Mesendoderm (in vitro differentiated cells): Measurements from ENCODE around the gene NNMT.
"Not testable (repeated sequence)": the region's sequence is repeated elsewhere in the genome, so short reads cannot be mapped to it uniquely, and the experiment has no call there.

Experiments used
- DNase-seq: peaks from one replicate; pipeline ENCODE4 v3.0.0; 2013
- H2AK5ac ChIP-seq: 2 replicates; pipeline ENCODE4 v1.6.1; 2013; ENCODE audit warnings: low read length, inconsistent platforms
- H2BK120ac ChIP-seq: 2 replicates; pipeline ENCODE4 v1.6.1; 2013; ENCODE audit warnings: low read depth, mild to moderate bottlenecking, low read length, moderate library complexity, mixed read lengths
- H2BK15ac ChIP-seq: replicated peaks from 2 replicates; pipeline ENCODE4 v1.6.1; 2013; ENCODE audit warnings: low read depth, mild to moderate bottlenecking, moderate library complexity
- H2BK5ac ChIP-seq: 2 replicates; pipeline ENCODE4 v1.6.1; 2013; ENCODE audit warnings: low read length, inconsistent platforms
- H3K18ac ChIP-seq: 2 replicates; pipeline ENCODE4 v1.6.1; 2013; ENCODE audit warnings: mild to moderate bottlenecking, low read length, mixed read lengths
- H3K23ac ChIP-seq: one replicate; pipeline ENCODE4 v1.6.1; 2013; ENCODE audit warnings: low read length
- H3K27ac ChIP-seq: 2 replicates; pipeline ENCODE4 v1.5.1; 2013; ENCODE audit warnings: low read depth, mild to moderate bottlenecking, inconsistent platforms, low read length, moderate library complexity
- H3K27me3 ChIP-seq: 2 replicates; pipeline ENCODE4 v1.6.1; 2013; ENCODE audit warnings: low read length, control low read depth, mild to moderate bottlenecking, inconsistent platforms; ENCODE audit not compliant: insufficient read depth, poor library complexity
- H3K36me3 ChIP-seq: 2 replicates; pipeline ENCODE4 v1.6.1; 2013; ENCODE audit warnings: low read length, inconsistent platforms; ENCODE audit not compliant: control insufficient read depth, insufficient read depth
- H3K4ac ChIP-seq: one replicate; pipeline ENCODE4 v1.6.1; 2013; ENCODE audit warnings: low read depth, mild to moderate bottlenecking, low read length, moderate library complexity
- H3K4me1 ChIP-seq: 2 replicates; pipeline ENCODE4 v1.6.1; 2013; ENCODE audit warnings: low read depth, low read length, inconsistent platforms; ENCODE audit not compliant: control insufficient read depth
- H3K4me2 ChIP-seq: 2 replicates; pipeline ENCODE4 v1.6.1; 2013; ENCODE audit warnings: low read length
- H3K4me3 ChIP-seq: 2 replicates; pipeline ENCODE4 v1.5.1; 2013; ENCODE audit warnings: mild to moderate bottlenecking, low read length
- H3K56ac ChIP-seq: one replicate; pipeline ENCODE4 v1.6.1; 2013; ENCODE audit warnings: low read length
- H3K79me1 ChIP-seq: 2 replicates; pipeline ENCODE4 v1.6.1; 2013; ENCODE audit warnings: low read length, inconsistent platforms
- H3K79me2 ChIP-seq: 2 replicates; pipeline ENCODE4 v1.6.1; 2013; ENCODE audit warnings: mild to moderate bottlenecking, low read length; ENCODE audit not compliant: control insufficient read depth, insufficient read depth
- H3K9ac ChIP-seq: 2 replicates; pipeline ENCODE4 v1.6.1; 2013; ENCODE audit warnings: low read length, inconsistent platforms
- H4K5ac ChIP-seq: one replicate; pipeline ENCODE4 v1.6.1; 2013; ENCODE audit warnings: low read length
- H4K8ac ChIP-seq: one replicate; pipeline ENCODE4 v1.6.1; 2013; ENCODE audit warnings: low read depth, mild to moderate bottlenecking, control low read depth, low read length, moderate library complexity
- WGBS: extraction: QIAGEN DNeasy Blood & Tissue Kit; methylation state at CpG from one replicate; pipeline ENCODE4 v1.1.7; 2013; ENCODE audit warnings: low lambda C conversion rate, missing lambda C conversion rate; ENCODE audit not compliant: insufficient coverage; ENCODE audit errors: extremely low coverage; 5-methylcytosine and 5-hydroxymethylcytosine counted together

NNMT gene

GRCh38 chr11:114322934-114323333, 26.7 kb downstream of the NNMT start:
- Histone ChIP-seq H2AK5ac (no peak overlapping the region), H3K27ac (no peak overlapping the region)
- no CpG with 5 or more reads among the region's 2 CpGs for WGBS

GRCh38 chr11:114326151-114326550, 30.0 kb downstream of the NNMT start:
- H2BK5ac ChIP-seq, result no peak overlapping the region
- no peak overlapping the region for H2BK120ac ChIP-seq
- WGBS, result no CpG with 5 or more reads among the region's 4 CpGs
- no peaks in the 10 kb centered on the region for H3K27me3 ChIP-seq
- H3K23ac ChIP-seq, result no peak overlapping the region
- H3K36me3 ChIP-seq, result no peaks in the 10 kb centered on the region
- no peaks in the 10 kb centered on the region for H3K79me1 ChIP-seq
- H3K4ac ChIP-seq, result no peak overlapping the region
- H2AK5ac ChIP-seq, result no peak overlapping the region
- H3K4me2 ChIP-seq, result no peak overlapping the region
- no peaks in the 10 kb centered on the region for H3K79me2 ChIP-seq
- no peak for DNase-seq
- no peak overlapping the region for H3K27ac ChIP-seq
- no peak overlapping the region for H3K4me3 ChIP-seq
- H3K4me1 ChIP-seq, result no peaks in the 10 kb centered on the region
- no peak overlapping the region for H4K5ac ChIP-seq
- H2BK15ac ChIP-seq, result no peak overlapping the region
- H3K18ac ChIP-seq, result no peak overlapping the region
- H3K56ac ChIP-seq, result no peak overlapping the region
- H3K9ac ChIP-seq, result no peak overlapping the region
- no peak overlapping the region for H4K8ac ChIP-seq

More at GRCh38 chr11:114322934-114323333, 26.7 kb downstream of the NNMT start:
- no peaks in the 10 kb centered on the region for H3K79me1 ChIP-seq
- H3K27me3 ChIP-seq, result no peaks in the 10 kb centered on the region
- H3K4me1 ChIP-seq, result no peaks in the 10 kb centered on the region
- H3K36me3 ChIP-seq, result no peaks in the 10 kb centered on the region
- no peak overlapping the region for H3K4me3 ChIP-seq
- H3K4ac ChIP-seq, result no peak overlapping the region
- no peak for DNase-seq
- H4K8ac ChIP-seq, result no peak overlapping the region
- no peaks in the 10 kb centered on the region for H3K79me2 ChIP-seq
- no peak overlapping the region for H2BK15ac ChIP-seq
- H3K23ac ChIP-seq, result no peak overlapping the region
- H2BK5ac ChIP-seq, result no peak overlapping the region
- H3K4me2 ChIP-seq, result no peak overlapping the region
- H3K18ac ChIP-seq, result no peak overlapping the region
- H3K56ac ChIP-seq, result no peak overlapping the region
- no peak overlapping the region for H4K5ac ChIP-seq
- H2BK120ac ChIP-seq, result no peak overlapping the region
- no peak overlapping the region for H3K9ac ChIP-seq

GRCh38 chr11:114326776-114327175, 30.6 kb downstream of the NNMT start:
- DNase-seq, result no peak
- no peaks in the 10 kb centered on the region for H3K4me1 ChIP-seq
- no peaks in the 10 kb centered on the region for H3K27me3 ChIP-seq
- no peak overlapping the region for H3K27ac ChIP-seq
- H2AK5ac ChIP-seq, result no peak overlapping the region
- no peak overlapping the region for H3K4ac ChIP-seq
- H3K79me2 ChIP-seq, result no peaks in the 10 kb centered on the region
- no peak overlapping the region for H4K5ac ChIP-seq
- no peak overlapping the region for H2BK120ac ChIP-seq
- H3K9ac ChIP-seq, result no peak overlapping the region
- no peak overlapping the region for H3K56ac ChIP-seq
- no peak overlapping the region for H3K4me3 ChIP-seq
- no peaks in the 10 kb centered on the region for H3K36me3 ChIP-seq
- no peak overlapping the region for H4K8ac ChIP-seq
- no CpG with 5 or more reads among the region's 2 CpGs for WGBS
- H3K23ac ChIP-seq, result no peak overlapping the region
- no peak overlapping the region for H2BK15ac ChIP-seq
- no peak overlapping the region for H3K18ac ChIP-seq
- no peaks in the 10 kb centered on the region for H3K79me1 ChIP-seq
- no peak overlapping the region for H3K4me2 ChIP-seq
- H2BK5ac ChIP-seq, result no peak overlapping the region

- H4K8ac ChIP-seq, result no peak overlapping the region
- H3K23ac ChIP-seq, result no peak overlapping the region
- H3K79me2 ChIP-seq, result no peaks in the 10 kb centered on the region
These were observed 34.2 kb downstream of the NNMT start for GRCh38 chr11:114330373-114330772.

GRCh38 chr11:114340311-114341131, 44.3 kb downstream of the NNMT start:
- peak; percentile 88 for DNase-seq
- no peak overlapping the region for H4K8ac ChIP-seq
- no peak overlapping the region for H3K27ac ChIP-seq
- H3K36me3 ChIP-seq, result no peaks in the 10 kb centered on the region
- H2AK5ac ChIP-seq, result no peak overlapping the region
- H3K23ac ChIP-seq, result no peak overlapping the region
- H3K56ac ChIP-seq, result peak overlapping the region; percentile 60
- WGBS, result no CpG with 5 or more reads among the region's 18 CpGs
- H3K4ac ChIP-seq, result no peak overlapping the region
- H2BK15ac ChIP-seq, result no peak overlapping the region
- no peaks in the 10 kb centered on the region for H3K4me1 ChIP-seq
- H3K18ac ChIP-seq, result no peak overlapping the region
- no peaks in the 10 kb centered on the region for H3K79me2 ChIP-seq
- H3K9ac ChIP-seq, result peak overlapping the region; percentile 22
- no peaks in the 10 kb centered on the region for H3K79me1 ChIP-seq
- H3K4me3 ChIP-seq, result no peak overlapping the region
- H2BK5ac ChIP-seq, result no peak overlapping the region
- no peaks in the 10 kb centered on the region for H3K27me3 ChIP-seq
- no peak overlapping the region for H3K4me2 ChIP-seq
- no peak overlapping the region for H4K5ac ChIP-seq
- H2BK120ac ChIP-seq, result no peak overlapping the region

More at GRCh38 chr11:114330373-114330772, 34.2 kb downstream of the NNMT start:
- no peak overlapping the region for H3K4me3 ChIP-seq
- H3K4me2 ChIP-seq, result no peak overlapping the region
- no peak overlapping the region for H2AK5ac ChIP-seq
- H2BK5ac ChIP-seq, result no peak overlapping the region
- no peak overlapping the region for H2BK15ac ChIP-seq
- no peak overlapping the region for H2BK120ac ChIP-seq
- WGBS, result no CpG with 5 or more reads among the region's 1 CpG
- H3K4me1 ChIP-seq, result no peaks in the 10 kb centered on the region
- no peaks in the 10 kb centered on the region for H3K79me1 ChIP-seq
- no peaks in the 10 kb centered on the region for H3K36me3 ChIP-seq
- H4K5ac ChIP-seq, result no peak overlapping the region
- no peak overlapping the region for H3K27ac ChIP-seq
- H3K27me3 ChIP-seq, result no peaks in the 10 kb centered on the region
- H3K56ac ChIP-seq, result no peak overlapping the region
- no peak overlapping the region for H3K4ac ChIP-seq
- DNase-seq, result no peak
- H3K9ac ChIP-seq, result no peak overlapping the region
- no peak overlapping the region for H3K18ac ChIP-seq

- H2AK5ac ChIP-seq, H3K79me2 ChIP-seq, DNase-seq, H2BK15ac ChIP-seq, H3K56ac ChIP-seq, H3K27me3 ChIP-seq, H2BK5ac ChIP-seq, H4K5ac ChIP-seq, H3K27ac ChIP-seq, H3K9ac ChIP-seq, H3K18ac ChIP-seq, H3K23ac ChIP-seq, H3K4ac ChIP-seq, H3K4me2 ChIP-seq, H3K4me1 ChIP-seq, H4K8ac ChIP-seq, H3K79me1 ChIP-seq, H3K4me3 ChIP-seq, H3K36me3 ChIP-seq, H2BK120ac ChIP-seq: not testable (repeated sequence)
- WGBS, result no CpG with 5 or more reads among the region's 3 CpGs
These were observed 45.5 kb downstream of the NNMT start for GRCh38 chr11:114341667-114342066.
